Adipocyte (in vitro differentiated cells): ENCODE data around the gene DMKN.

Experiments used
- DNase-seq: peaks from one replicate; pipeline ENCODE4 v3.0.0-alpha.2; 2015; ENCODE audit warnings: low read depth
- H3K27me3 ChIP-seq: replicated peaks from 2 replicates; pipeline ENCODE4 v1.7.0; 2013; ENCODE audit warnings: mild to moderate bottlenecking, low read length, moderate library complexity; ENCODE audit not compliant: control insufficient read depth, insufficient read depth
- H3K36me3 ChIP-seq: 2 replicates; pipeline ENCODE4 v1.7.0; 2013; ENCODE audit warnings: low read length, mild to moderate bottlenecking, moderate library complexity; ENCODE audit not compliant: control insufficient read depth, insufficient read depth, severe bottlenecking
- H3K4me1 ChIP-seq: 2 replicates; pipeline ENCODE4 v1.7.0; 2013; ENCODE audit warnings: mild to moderate bottlenecking, low read length, moderate library complexity; ENCODE audit not compliant: control insufficient read depth, insufficient read depth
- H3K4me3 ChIP-seq: 2 replicates; pipeline ENCODE4 v1.7.0; 2013; ENCODE audit warnings: mild to moderate bottlenecking, low read length, moderate library complexity
- H3K9ac ChIP-seq: 2 replicates; pipeline ENCODE4 v1.7.0; 2013; ENCODE audit warnings: mild to moderate bottlenecking, low read length, moderate library complexity
- H3K9me3 ChIP-seq: 2 replicates; pipeline ENCODE4 v1.7.0; 2013; ENCODE audit warnings: mild to moderate bottlenecking, low read length, moderate library complexity; ENCODE audit not compliant: control insufficient read depth

Gene DMKN

GRCh38 chr19:35455616-35456201 is 57.7 kb downstream of the DMKN start:
- Histone ChIP-seq H3K36me3 (no peaks in the 10 kb centered on the region), H3K27me3 (peaks cover 4% of the 10 kb centered on the region), H3K9me3 (no peaks in the 10 kb centered on the region), H3K4me1 (peaks cover 22% of the 10 kb centered on the region), H3K4me3 (no peak overlapping the region), H3K9ac (no peak overlapping the region)
- DNase-seq, result no peak

- Histone ChIP-seq H3K9ac (no peak overlapping the region), H3K36me3 (no peaks in the 10 kb centered on the region), H3K4me3 (no peak overlapping the region), H3K27me3 (peaks cover 14% of the 10 kb centered on the region), H3K4me1 (peaks cover 17% of the 10 kb centered on the region), H3K9me3 (no peaks in the 10 kb centered on the region)
- no peak for DNase-seq
These were observed 58.8 kb downstream of the DMKN start for GRCh38 chr19:35454663-35455062.

GRCh38 chr19:35451338-35452096 is 61.9 kb downstream of the DMKN start:
- Histone ChIP-seq H3K36me3 (no peaks in the 10 kb centered on the region), H3K9me3 (no peaks in the 10 kb centered on the region), H3K9ac (no peak overlapping the region), H3K4me3 (no peak overlapping the region), H3K4me1 (peaks cover 5% of the 10 kb centered on the region), H3K27me3 (peaks cover 33% of the 10 kb centered on the region)
- no peak for DNase-seq

GRCh38 chr19:35449359-35450043 is 63.9 kb downstream of the DMKN start:
- DNase-seq, result no peak
- H3K27me3 ChIP-seq, result peaks cover 46% of the 10 kb centered on the region
- peaks cover 5% of the 10 kb centered on the region for H3K4me1 ChIP-seq
- H3K9me3 ChIP-seq, result no peaks in the 10 kb centered on the region
- H3K4me3 ChIP-seq, result no peak overlapping the region
- no peak overlapping the region for H3K9ac ChIP-seq
- no peaks in the 10 kb centered on the region for H3K36me3 ChIP-seq

- Histone ChIP-seq H3K9me3 (no peaks in the 10 kb centered on the region), H3K27me3 (peaks cover 43% of the 10 kb centered on the region), H3K4me3 (no peak within 1 kb of the TSS), H3K36me3 (no peaks in the 10 kb centered on the region), H3K4me1 (peaks cover 5% of the 10 kb centered on the region), H3K9ac (no peak within 1 kb of the TSS)
- no peak for DNase-seq
These were observed 65.6 kb downstream of the DMKN start, which contains the start of gene FFAR2 for GRCh38 chr19:35447606-35448469. FFAR2 (plus strand) TSS chr19:35448257; CDS start chr19:35449715, 1,458 bp downstream.
